Endodermal cell (in vitro differentiated cells): ENCODE results near the gene MYO1A. TPM values are rescaled to one million over a fixed set of nuclear protein-coding genes. Genes with fewer than 3 reads are reported as not detected.

ENCODE experiments used
- DNase-seq: peaks from one replicate; pipeline ENCODE4 v3.0.0-alpha.2; 2017
- H3K27ac ChIP-seq: 2 replicates; pipeline ENCODE4 v1.5.1; 2013; ENCODE audit warnings: mild to moderate bottlenecking, low read depth, low read length, moderate library complexity
- H3K27me3 ChIP-seq: 2 replicates; pipeline ENCODE4 v1.6.1; 2013; ENCODE audit warnings: mild to moderate bottlenecking, low read length, moderate library complexity; ENCODE audit not compliant: insufficient read depth, control insufficient read depth, poor library complexity, severe bottlenecking
- H3K36me3 ChIP-seq: 2 replicates; pipeline ENCODE4 v1.7.0; 2013; ENCODE audit warnings: mild to moderate bottlenecking, low read length, moderate library complexity; ENCODE audit not compliant: control insufficient read depth, insufficient read depth
- H3K4me1 ChIP-seq: one replicate; pipeline ENCODE4 v1.7.0; 2013; ENCODE audit warnings: low read length; ENCODE audit not compliant: control insufficient read depth, insufficient read depth
- H3K4me3 ChIP-seq: 2 replicates; pipeline ENCODE4 v1.5.1; 2013; ENCODE audit warnings: mild to moderate bottlenecking, low read length, moderate library complexity
- H3K9ac ChIP-seq: 2 replicates; pipeline ENCODE4 v1.6.1; 2013; ENCODE audit warnings: mild to moderate bottlenecking, low read length, moderate library complexity; ENCODE audit not compliant: poor library complexity, severe bottlenecking; ENCODE audit errors: extremely low read depth
- H3K9me3 ChIP-seq: 2 replicates; pipeline ENCODE4 v1.6.1; 2013; ENCODE audit warnings: mild to moderate bottlenecking, low read length, moderate library complexity; ENCODE audit not compliant: control insufficient read depth
- H3K27ac Mint-ChIP-seq: 2 replicates; pipeline ENCODE4 v1.8.0; 2020; ENCODE audit warnings: mixed read lengths
- H3K27me3 Mint-ChIP-seq: 2 replicates; pipeline ENCODE4 v1.8.0; 2021; ENCODE audit warnings: mild to moderate bottlenecking, mixed read lengths; ENCODE audit not compliant: insufficient read depth
- H3K36me3 Mint-ChIP-seq: 2 replicates; pipeline ENCODE4 v1.8.0; 2020; ENCODE audit warnings: low read depth, mixed read lengths
- H3K4me1 Mint-ChIP-seq: 2 replicates; pipeline ENCODE4 v1.8.0; 2020; ENCODE audit warnings: mixed read lengths
- H3K4me3 Mint-ChIP-seq: 2 replicates; pipeline ENCODE4 v1.8.0; 2020; ENCODE audit warnings: mild to moderate bottlenecking, moderate library complexity, mixed read lengths
- H3K9me3 Mint-ChIP-seq: 2 replicates; pipeline ENCODE4 v1.8.0; 2020; ENCODE audit warnings: mild to moderate bottlenecking, mixed read lengths
- WGBS, 2 experiments: methylation state at CpG; one replicate each; pipeline versions ENCODE4 v1.1.5 to v1.1.7; 2013; ENCODE audit warnings: missing lambda C conversion rate in 2 of 2, mixed read lengths in 1 of 2; ENCODE audit not compliant: insufficient coverage in 1 of 2, insufficient read length in 1 of 2; 5-methylcytosine and 5-hydroxymethylcytosine counted together
- total RNA-seq, 2 donors: library from RNA; stranded (reverse); fragmentation: NEBNext Ultra II Directional in 1 of 2; extraction: Animal tissue kit (Norgen Biotek cat#: 25700) in 1 of 2; gene quantifications; 2 replicates in 1 of 2; 3 replicates in 1 of 2; pipeline ENCODE4 v1.2.1, GENCODE V29; 2021
- TF ChIP-seq, protein P1 (sequence below): fragments of 200-600 bp; sonication (generic); conservative IDR thresholded peaks from 2 replicates; pipeline ENCODE4 v1.5.0; 2021; ENCODE audit warnings: antibody characterized with exemption, mild to moderate bottlenecking

MYO1A gene
- total RNA-seq, 2 donors from 2014 or later = 0.77 to 1.7 TPM

DNA sequence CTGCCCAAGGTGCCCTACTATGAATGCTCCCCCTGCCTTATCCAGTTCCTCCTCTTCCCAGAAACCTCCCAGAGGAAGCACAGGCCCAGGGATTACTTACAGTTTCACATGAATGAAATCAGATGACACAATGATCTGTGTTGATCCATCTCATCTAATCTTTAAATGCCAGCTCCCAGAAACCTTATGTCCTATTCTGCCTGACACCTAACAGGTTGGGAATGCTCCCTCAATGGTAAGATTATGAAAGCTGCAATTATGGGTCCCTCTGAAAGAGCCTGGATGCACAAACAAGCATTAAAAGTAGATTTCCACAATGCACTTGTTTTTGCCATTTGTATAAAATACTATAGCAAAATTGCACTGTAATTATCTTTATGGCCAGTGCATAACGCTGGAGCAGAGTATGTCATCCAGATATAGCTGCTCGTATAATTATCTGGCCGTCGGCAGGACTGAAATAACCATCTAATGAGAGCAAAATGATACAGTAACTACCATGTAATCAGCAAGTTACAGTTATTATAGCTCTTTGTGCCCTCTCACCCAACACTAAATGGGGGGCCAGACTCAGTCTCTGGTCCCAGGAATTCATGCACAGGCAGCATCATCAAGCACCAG is 39.2 kb downstream of the MYO1A start:
- H3K9ac ChIP-seq = no peak overlapping the region
- TF ChIP-seq, protein P1, sequence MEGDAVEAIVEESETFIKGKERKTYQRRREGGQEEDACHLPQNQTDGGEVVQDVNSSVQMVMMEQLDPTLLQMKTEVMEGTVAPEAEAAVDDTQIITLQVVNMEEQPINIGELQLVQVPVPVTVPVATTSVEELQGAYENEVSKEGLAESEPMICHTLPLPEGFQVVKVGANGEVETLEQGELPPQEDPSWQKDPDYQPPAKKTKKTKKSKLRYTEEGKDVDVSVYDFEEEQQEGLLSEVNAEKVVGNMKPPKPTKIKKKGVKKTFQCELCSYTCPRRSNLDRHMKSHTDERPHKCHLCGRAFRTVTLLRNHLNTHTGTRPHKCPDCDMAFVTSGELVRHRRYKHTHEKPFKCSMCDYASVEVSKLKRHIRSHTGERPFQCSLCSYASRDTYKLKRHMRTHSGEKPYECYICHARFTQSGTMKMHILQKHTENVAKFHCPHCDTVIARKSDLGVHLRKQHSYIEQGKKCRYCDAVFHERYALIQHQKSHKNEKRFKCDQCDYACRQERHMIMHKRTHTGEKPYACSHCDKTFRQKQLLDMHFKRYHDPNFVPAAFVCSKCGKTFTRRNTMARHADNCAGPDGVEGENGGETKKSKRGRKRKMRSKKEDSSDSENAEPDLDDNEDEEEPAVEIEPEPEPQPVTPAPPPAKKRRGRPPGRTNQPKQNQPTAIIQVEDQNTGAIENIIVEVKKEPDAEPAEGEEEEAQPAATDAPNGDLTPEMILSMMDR = no peak
- H3K36me3 Mint-ChIP-seq = no peaks in the 10 kb centered on the region
- H3K4me1 Mint-ChIP-seq = peaks cover 12% of the 10 kb centered on the region
- H3K27ac ChIP-seq = no peak overlapping the region
- no peak for DNase-seq
- H3K36me3 ChIP-seq = no peaks in the 10 kb centered on the region
- H3K27me3 ChIP-seq = peaks cover 12% of the 10 kb centered on the region
- no peaks in the 10 kb centered on the region for H3K9me3 ChIP-seq
- 78 to 85% methylated on average over 4 of the region's 4 CpGs for WGBS, 2 experiments
- H3K9me3 Mint-ChIP-seq = no peaks in the 10 kb centered on the region
- no peak overlapping the region for H3K4me3 ChIP-seq
- peaks cover 6% of the 10 kb centered on the region for H3K27me3 Mint-ChIP-seq
- no peak overlapping the region for H3K4me3 Mint-ChIP-seq
- no peak overlapping the region for H3K27ac Mint-ChIP-seq
- H3K4me1 ChIP-seq = no peaks in the 10 kb centered on the region

GRCh38 chr12:57009949-57010626 is 39.8 kb downstream of the MYO1A start:
- H3K27ac ChIP-seq = no peak overlapping the region
- Mint-ChIP-seq H3K4me1 (peaks cover 18% of the 10 kb centered on the region), H3K36me3 (no peaks in the 10 kb centered on the region), H3K27me3 (peaks cover 6% of the 10 kb centered on the region), H3K27ac (no peak overlapping the region), H3K9me3 (no peaks in the 10 kb centered on the region), H3K4me3 (no peak overlapping the region)
- H3K27me3 ChIP-seq = peaks cover 12% of the 10 kb centered on the region
- no peak overlapping the region for H3K4me3 ChIP-seq
- H3K4me1 ChIP-seq = no peaks in the 10 kb centered on the region
- WGBS, 2 experiments = 90% methylated on average over 5 of the region's 5 CpGs; no CpG with 5 or more reads in 1 of the 2 experiments
- no peaks in the 10 kb centered on the region for H3K36me3 ChIP-seq
- DNase-seq = no peak
- H3K9me3 ChIP-seq = no peaks in the 10 kb centered on the region
- H3K9ac ChIP-seq = no peak overlapping the region
- TF ChIP-seq, protein P1 = no peak

GRCh38 chr12:57008178-57008577 is 41.8 kb downstream of the MYO1A start:
- Histone ChIP-seq H3K27me3 (no peaks in the 10 kb centered on the region), H3K4me3 (no peak overlapping the region), H3K36me3 (peaks cover 17% of the 10 kb centered on the region), H3K4me1 (no peaks in the 10 kb centered on the region), H3K9ac (no peak overlapping the region), H3K9me3 (no peaks in the 10 kb centered on the region), H3K27ac (no peak overlapping the region)
- peaks cover 22% of the 10 kb centered on the region for H3K4me1 Mint-ChIP-seq
- H3K27me3 Mint-ChIP-seq = no peaks in the 10 kb centered on the region
- no peak overlapping the region for H3K27ac Mint-ChIP-seq
- no peaks in the 10 kb centered on the region for H3K9me3 Mint-ChIP-seq
- H3K36me3 Mint-ChIP-seq = peaks cover 12% of the 10 kb centered on the region
- TF ChIP-seq, protein P1 = peak; percentile 70
- no peak for DNase-seq
- no peak overlapping the region for H3K4me3 Mint-ChIP-seq
